Endothelial cell of umbilical vein (primary cell): ENCODE data around the gene CLDN34. TPM values are rescaled to one million over a fixed set of nuclear protein-coding genes. Genes with fewer than 3 reads are reported as not detected.

Source experiments
- BruUV-seq: library from RNA; stranded (reverse); fragments of 400-500 nt; replicated peaks from 2 replicates; lab custom pipeline; 2021; lab: Mats Ljungman, UMichigan
- CTCF ChIA-PET: fragments of 300-600, 350-600 bp; sonication (Branson Sonifier 250); formaldehyde crosslinking; loops from one replicate; lab custom pipeline; 2021; ENCODE audit warnings: antibody characterized with exemption, inconsistent platforms; lab: Charles Lee
- POLR2A ChIA-PET: fragments of 300-600, 350-600 bp; sonication (Branson Sonifier 250); formaldehyde crosslinking; loops from one replicate; lab custom pipeline; 2021; ENCODE audit warnings: antibody characterized with exemption, inconsistent platforms; lab: Charles Lee
- DNase-seq: peaks from one replicate; pipeline ENCODE4 v3.0.0-alpha.2; 2011; ENCODE audit warnings: low read depth, low spot score
- FAIRE-seq: peaks from 2 replicates; lab custom pipeline; 2011; peaks lifted over from hg19 to GRCh38; lab: Jason Lieb, UNC
- H2AFZ ChIP-seq: 2 replicates; pipeline ENCODE4 v1.6.0; 2012; ENCODE audit warnings: low read depth, low read length, control low read depth, inconsistent platforms
- H3K27ac ChIP-seq: 2 replicates; pipeline ENCODE4 v1.5.1; 2011; ENCODE audit warnings: low read depth, mild to moderate bottlenecking, control low read depth, low read length, moderate library complexity; ENCODE audit not compliant: insufficient read depth
- H3K27me3 ChIP-seq, 2 experiments: 2 replicates each; pipeline versions ENCODE4 v1.6.0 to v1.6.1; 2011; ENCODE audit warnings: low read length in 2 of 2, mixed read lengths in 1 of 2; ENCODE audit not compliant: control insufficient read depth in 2 of 2, insufficient read depth in 2 of 2
- H3K36me3 ChIP-seq, 2 experiments: 2 replicates in 1 of 2; 3 replicates in 1 of 2; pipeline ENCODE4 v1.5.1; 2011; ENCODE audit warnings: low read length in 2 of 2, mild to moderate bottlenecking in 1 of 2, moderate library complexity in 1 of 2; ENCODE audit not compliant: control insufficient read depth in 2 of 2, insufficient read depth in 2 of 2; ENCODE audit errors: extremely low read depth in 1 of 2
- H3K4me1 ChIP-seq: 3 replicates; pipeline ENCODE4 v1.5.1; 2011; ENCODE audit warnings: mild to moderate bottlenecking, low read length; ENCODE audit not compliant: control insufficient read depth, insufficient read depth; ENCODE audit errors: extremely low read depth
- H3K4me2 ChIP-seq: 2 replicates; pipeline ENCODE4 v1.6.1; 2011; ENCODE audit warnings: low read length, control low read depth, mixed read lengths; ENCODE audit not compliant: insufficient read depth
- H3K4me3 ChIP-seq, 3 experiments: fragments of 200-600 bp in 1 of 3; sonication (generic), shearing (Covaris generic) in 1 of 3; replicated peaks in 1 of 3; 2 replicates each; pipeline ENCODE4 v1.5.1; 2011 to 2016; ENCODE audit warnings: control low read depth in 3 of 3, low read length in 3 of 3, mild to moderate bottlenecking in 2 of 3, inconsistent platforms in 1 of 3, low read depth in 1 of 3, moderate library complexity in 1 of 3; ENCODE audit not compliant: insufficient read depth in 1 of 3
- H3K79me2 ChIP-seq: 2 replicates; pipeline ENCODE4 v1.6.0; 2012; ENCODE audit warnings: low read length, inconsistent platforms; ENCODE audit not compliant: control insufficient read depth, insufficient read depth
- H3K9ac ChIP-seq: replicated peaks from 2 replicates; pipeline ENCODE3; 2011; ENCODE audit warnings: low read length, control low read depth; ENCODE audit not compliant: insufficient read depth; ENCODE audit errors: extremely low read depth
- H3K9me1 ChIP-seq: replicated peaks from 3 replicates; pipeline ENCODE4 v1.6.0; 2011; ENCODE audit warnings: mild to moderate bottlenecking, low read length; ENCODE audit not compliant: control insufficient read depth, insufficient read depth; ENCODE audit errors: extremely low read depth
- H3K9me3 ChIP-seq: replicated peaks from 2 replicates; pipeline ENCODE4 v1.5.1; 2012; ENCODE audit warnings: low read length, inconsistent platforms; ENCODE audit not compliant: control insufficient read depth, insufficient read depth
- H4K20me1 ChIP-seq: replicated peaks from 2 replicates; pipeline ENCODE3; 2011; ENCODE audit warnings: mild to moderate bottlenecking, low read length; ENCODE audit not compliant: control insufficient read depth, insufficient read depth; ENCODE audit errors: extremely low read depth
- CTCF ChIP-seq, 2 donors: IDR thresholded peaks; 1 replicate in 1 of 2; 2 replicates in 1 of 2; pipeline ENCODE4 v1.5.1; 2011; ENCODE audit warnings: low read length in 2 of 2, mild to moderate bottlenecking in 2 of 2, moderate library complexity in 2 of 2, control low read depth in 1 of 2, inconsistent platforms in 1 of 2, low read depth in 1 of 2; ENCODE audit not compliant: insufficient read depth in 1 of 2; ENCODE audit errors: extremely low read depth in 1 of 2
- EZH2 ChIP-seq: IDR thresholded peaks from 2 replicates; pipeline ENCODE4 v1.6.1; 2012; ENCODE audit warnings: borderline replicate concordance, low read depth, mild to moderate bottlenecking, moderate library complexity, low read length, inconsistent platforms; ENCODE audit not compliant: severe bottlenecking
- FOS ChIP-seq: IDR thresholded peaks from 2 replicates; pipeline ENCODE4 v1.6.1; 2011; ENCODE audit warnings: mild to moderate bottlenecking, low read length, moderate library complexity, borderline replicate concordance; ENCODE audit not compliant: insufficient read depth
- GATA2 ChIP-seq: IDR thresholded peaks from 2 replicates; pipeline ENCODE4 v1.7.0; 2011; ENCODE audit warnings: low read depth, mild to moderate bottlenecking, moderate library complexity, mixed read lengths, low read length; ENCODE audit not compliant: insufficient read length, insufficient read depth
- JUN ChIP-seq: IDR thresholded peaks from 2 replicates; pipeline ENCODE4 v1.6.1; 2011; ENCODE audit warnings: borderline replicate concordance, low read depth; ENCODE audit not compliant: insufficient read length, insufficient read depth
- MAX ChIP-seq: IDR thresholded peaks from 2 replicates; pipeline ENCODE4 v1.6.1; 2011; ENCODE audit not compliant: insufficient read depth, insufficient read length
- MYC ChIP-seq: IDR thresholded peaks from one replicate; pipeline ENCODE4 v1.6.1; 2011; ENCODE audit warnings: mild to moderate bottlenecking, low read depth, low read length
- POLR2A ChIP-seq: IDR thresholded peaks from 2 replicates; pipeline ENCODE4 v1.6.1; 2012; ENCODE audit warnings: low read depth, mild to moderate bottlenecking, control low read depth, low read length
- POLR2AphosphoS5 ChIP-seq: IDR thresholded peaks from 2 replicates; pipeline ENCODE4 v1.6.1; 2012; ENCODE audit warnings: low read depth, mild to moderate bottlenecking, control low read depth, low read length, moderate library complexity; ENCODE audit not compliant: insufficient read depth
- dilution Hi-C: fragments of 300-500 bp; cut with MboI; formaldehyde crosslinking; loops from one replicate; pipeline ENCODE4 v1.15.0; 2019; ENCODE audit warnings: low sequenced_read_pairs; ENCODE audit not compliant: extremely low pct_ligation_motif_present
- intact Hi-C: fragments of 100-400 bp; cut with micrococcal nuclease; formaldehyde crosslinking; loops from one replicate; pipeline ENCODE4 v1.10.0; 2022
- polyA plus RNA-seq, 4 experiments: library from polyadenylated mRNA; depleted of rRNA in 3 of 4; stranded (reverse) in 3 of 4; unstranded in 1 of 4; fragments of >200 nt; gene quantifications; 2 replicates each; pipeline versions ENCODE4 v1.2.1 to v1.2.3, GENCODE V29; 2011 to 2012; ENCODE audit warnings: missing spikeins in 1 of 4
- total RNA-seq: library from RNA; stranded (reverse); gene quantifications from 2 replicates; pipeline ENCODE4 v1.2.3, GENCODE V29; 2021

Gene CLDN34
- total and polyA plus RNA-seq, 2 donors (not counting 3 experiments of a cell fraction or from before 2014, with no cell fraction given), result 0.08 to 0.46 TPM

GRCh38 chrX:9917861-9918260 is 49.3 kb upstream of the CLDN34 start:
- no peaks in the 10 kb centered on the region for H3K27me3 ChIP-seq
- no peak for TF ChIP-seq POLR2AphosphoS5
- no peak for TF ChIP-seq POLR2A
- TF ChIP-seq MAX, result no peak
- no peak for TF ChIP-seq FOS
- no peak for TF ChIP-seq JUN
- no peak for TF ChIP-seq MYC
- TF ChIP-seq GATA2, result no peak
- TF ChIP-seq CTCF (IDR thresholded peaks at IDR 0.05; ENCODE audit: extremely low read depth in 1 of 2, insufficient read depth in 1 of 2, low read depth in 1 of 2, low read length in 2 of 2), result no peak
- TF ChIP-seq EZH2, result no peak
- H3K27ac ChIP-seq, result no peak overlapping the region
- H3K9me1 ChIP-seq, result no peaks in the 10 kb centered on the region
- CTCF ChIA-PET, result no interaction called here
- intact Hi-C loops (no loop called here), dilution Hi-C loops (no loop called here)
- H3K9ac ChIP-seq, result no peak overlapping the region
- H3K4me1 ChIP-seq, result peaks cover 7% of the 10 kb centered on the region
- H3K9me3 ChIP-seq, result no peaks in the 10 kb centered on the region
- H3K4me3 ChIP-seq, result no peak overlapping the region
- no peak for FAIRE-seq
- no peak overlapping the region for H2AFZ ChIP-seq
- POLR2A ChIA-PET, result no interaction called here
- H3K36me3 ChIP-seq, result no peaks in the 10 kb centered on the region
- DNase-seq, result no peak
- no peaks in the 10 kb centered on the region for H3K79me2 ChIP-seq
- H4K20me1 ChIP-seq, result no peaks in the 10 kb centered on the region
- BruUV-seq, result no TSS peak
- no peak overlapping the region for H3K4me2 ChIP-seq
